ENCODE measurements around the gene MC3R. TPM values are rescaled to one million over a fixed set of nuclear protein-coding genes. Genes with fewer than 3 reads are reported as not detected.

The MC3R gene
- total and polyA plus RNA-seq, 4 donors = not detected

DNA sequence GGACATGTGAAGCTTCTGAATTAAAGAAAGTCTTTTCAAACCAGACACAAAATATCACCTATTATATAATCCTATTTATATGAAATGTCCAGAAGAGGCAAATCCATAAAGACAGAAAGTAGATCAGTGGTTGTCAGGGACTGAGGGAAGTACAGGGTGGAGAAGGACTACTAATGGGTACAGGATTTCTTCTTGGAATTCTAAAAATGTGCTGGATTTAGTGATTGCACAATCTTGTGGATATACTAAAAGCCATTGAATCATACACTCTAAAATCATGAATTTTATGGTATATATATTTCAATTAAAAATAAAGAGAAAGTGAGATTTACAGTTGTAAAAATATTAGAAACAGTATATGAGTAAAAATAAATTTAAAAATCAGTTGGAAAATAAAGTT lies 18.7 kb upstream of the MC3R start:
- Histone ChIP-seq H3K36me3 (ENCODE audit: control insufficient read depth in 4 of 4, insufficient read depth in 3 of 4, low read depth in 1 of 4, low read length in 3 of 4) (no peaks in the 10 kb centered on the region), H3K27me3 (ENCODE audit: control insufficient read depth in 4 of 4, insufficient read depth in 4 of 4, low read length in 3 of 4) (peaks cover 0 to 6% (median 1%) of the 10 kb centered on the region in 4 donors), H3K9ac (ENCODE audit: low read depth in 1 of 2, low read length in 2 of 2) (no peak overlapping the region), H3K4me1 (ENCODE audit: control insufficient read depth in 4 of 4, insufficient read depth in 4 of 4, low read length in 3 of 4) (no peaks in the 10 kb centered on the region), H3K4me3 (ENCODE audit: low read depth in 1 of 3, low read length in 3 of 3) (no peak overlapping the region), H3K27ac (ENCODE audit: low read depth in 1 of 2, low read length in 2 of 2) (no peak overlapping the region), H3K9me3 (ENCODE audit: control insufficient read depth in 4 of 4, low read length in 3 of 4) (peaks cover 0 to 13% (median 5%) of the 10 kb centered on the region in 4 donors)
- DNase-seq (ENCODE audit: low spot score) = no peak
- TF ChIP-seq, protein P1, sequence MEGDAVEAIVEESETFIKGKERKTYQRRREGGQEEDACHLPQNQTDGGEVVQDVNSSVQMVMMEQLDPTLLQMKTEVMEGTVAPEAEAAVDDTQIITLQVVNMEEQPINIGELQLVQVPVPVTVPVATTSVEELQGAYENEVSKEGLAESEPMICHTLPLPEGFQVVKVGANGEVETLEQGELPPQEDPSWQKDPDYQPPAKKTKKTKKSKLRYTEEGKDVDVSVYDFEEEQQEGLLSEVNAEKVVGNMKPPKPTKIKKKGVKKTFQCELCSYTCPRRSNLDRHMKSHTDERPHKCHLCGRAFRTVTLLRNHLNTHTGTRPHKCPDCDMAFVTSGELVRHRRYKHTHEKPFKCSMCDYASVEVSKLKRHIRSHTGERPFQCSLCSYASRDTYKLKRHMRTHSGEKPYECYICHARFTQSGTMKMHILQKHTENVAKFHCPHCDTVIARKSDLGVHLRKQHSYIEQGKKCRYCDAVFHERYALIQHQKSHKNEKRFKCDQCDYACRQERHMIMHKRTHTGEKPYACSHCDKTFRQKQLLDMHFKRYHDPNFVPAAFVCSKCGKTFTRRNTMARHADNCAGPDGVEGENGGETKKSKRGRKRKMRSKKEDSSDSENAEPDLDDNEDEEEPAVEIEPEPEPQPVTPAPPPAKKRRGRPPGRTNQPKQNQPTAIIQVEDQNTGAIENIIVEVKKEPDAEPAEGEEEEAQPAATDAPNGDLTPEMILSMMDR (IDR thresholded peaks at IDR 0.05; ENCODE audit: low read depth, low read length, missing input control) = no peak
- TF ChIP-seq, protein P2, sequence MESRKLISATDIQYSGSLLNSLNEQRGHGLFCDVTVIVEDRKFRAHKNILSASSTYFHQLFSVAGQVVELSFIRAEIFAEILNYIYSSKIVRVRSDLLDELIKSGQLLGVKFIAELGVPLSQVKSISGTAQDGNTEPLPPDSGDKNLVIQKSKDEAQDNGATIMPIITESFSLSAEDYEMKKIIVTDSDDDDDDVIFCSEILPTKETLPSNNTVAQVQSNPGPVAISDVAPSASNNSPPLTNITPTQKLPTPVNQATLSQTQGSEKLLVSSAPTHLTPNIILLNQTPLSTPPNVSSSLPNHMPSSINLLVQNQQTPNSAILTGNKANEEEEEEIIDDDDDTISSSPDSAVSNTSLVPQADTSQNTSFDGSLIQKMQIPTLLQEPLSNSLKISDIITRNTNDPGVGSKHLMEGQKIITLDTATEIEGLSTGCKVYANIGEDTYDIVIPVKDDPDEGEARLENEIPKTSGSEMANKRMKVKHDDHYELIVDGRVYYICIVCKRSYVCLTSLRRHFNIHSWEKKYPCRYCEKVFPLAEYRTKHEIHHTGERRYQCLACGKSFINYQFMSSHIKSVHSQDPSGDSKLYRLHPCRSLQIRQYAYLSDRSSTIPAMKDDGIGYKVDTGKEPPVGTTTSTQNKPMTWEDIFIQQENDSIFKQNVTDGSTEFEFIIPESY (IDR thresholded peaks at IDR 0.05) = no peak
- TF ChIP-seq GABPA (IDR thresholded peaks at IDR 0.05 in 1 of 2, conservative IDR thresholded peaks at IDR 0.05 in 1 of 2) (no peak), RXRA (IDR thresholded peaks at IDR 0.05) (no peak), SP1 (IDR thresholded peaks at IDR 0.05) (no peak), FOXA2 (IDR thresholded peaks at IDR 0.05) (no peak), TAF1 (conservative IDR thresholded peaks at IDR 0.05) (no peak), YY1 (IDR thresholded peaks at IDR 0.05) (no peak), HNF4G (IDR thresholded peaks at IDR 0.05) (no peak), EGR1 (IDR thresholded peaks at IDR 0.05; ENCODE audit: low read depth in 2 of 2) (no peak), NR2F2 (IDR thresholded peaks at IDR 0.05) (no peak), JUND (IDR thresholded peaks at IDR 0.05) (no peak), FOXA1 (IDR thresholded peaks at IDR 0.05) (no peak), HNF4A (conservative IDR thresholded peaks at IDR 0.05) (no peak)
- TF ChIP-seq, protein P3, sequence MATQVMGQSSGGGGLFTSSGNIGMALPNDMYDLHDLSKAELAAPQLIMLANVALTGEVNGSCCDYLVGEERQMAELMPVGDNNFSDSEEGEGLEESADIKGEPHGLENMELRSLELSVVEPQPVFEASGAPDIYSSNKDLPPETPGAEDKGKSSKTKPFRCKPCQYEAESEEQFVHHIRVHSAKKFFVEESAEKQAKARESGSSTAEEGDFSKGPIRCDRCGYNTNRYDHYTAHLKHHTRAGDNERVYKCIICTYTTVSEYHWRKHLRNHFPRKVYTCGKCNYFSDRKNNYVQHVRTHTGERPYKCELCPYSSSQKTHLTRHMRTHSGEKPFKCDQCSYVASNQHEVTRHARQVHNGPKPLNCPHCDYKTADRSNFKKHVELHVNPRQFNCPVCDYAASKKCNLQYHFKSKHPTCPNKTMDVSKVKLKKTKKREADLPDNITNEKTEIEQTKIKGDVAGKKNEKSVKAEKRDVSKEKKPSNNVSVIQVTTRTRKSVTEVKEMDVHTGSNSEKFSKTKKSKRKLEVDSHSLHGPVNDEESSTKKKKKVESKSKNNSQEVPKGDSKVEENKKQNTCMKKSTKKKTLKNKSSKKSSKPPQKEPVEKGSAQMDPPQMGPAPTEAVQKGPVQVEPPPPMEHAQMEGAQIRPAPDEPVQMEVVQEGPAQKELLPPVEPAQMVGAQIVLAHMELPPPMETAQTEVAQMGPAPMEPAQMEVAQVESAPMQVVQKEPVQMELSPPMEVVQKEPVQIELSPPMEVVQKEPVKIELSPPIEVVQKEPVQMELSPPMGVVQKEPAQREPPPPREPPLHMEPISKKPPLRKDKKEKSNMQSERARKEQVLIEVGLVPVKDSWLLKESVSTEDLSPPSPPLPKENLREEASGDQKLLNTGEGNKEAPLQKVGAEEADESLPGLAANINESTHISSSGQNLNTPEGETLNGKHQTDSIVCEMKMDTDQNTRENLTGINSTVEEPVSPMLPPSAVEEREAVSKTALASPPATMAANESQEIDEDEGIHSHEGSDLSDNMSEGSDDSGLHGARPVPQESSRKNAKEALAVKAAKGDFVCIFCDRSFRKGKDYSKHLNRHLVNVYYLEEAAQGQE (IDR thresholded peaks at IDR 0.05) = no peak
- TF ChIP-seq, protein P4, sequence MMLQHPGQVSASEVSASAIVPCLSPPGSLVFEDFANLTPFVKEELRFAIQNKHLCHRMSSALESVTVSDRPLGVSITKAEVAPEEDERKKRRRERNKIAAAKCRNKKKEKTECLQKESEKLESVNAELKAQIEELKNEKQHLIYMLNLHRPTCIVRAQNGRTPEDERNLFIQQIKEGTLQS (IDR thresholded peaks at IDR 0.05) = no peak
- TF ChIP-seq, protein P5, sequence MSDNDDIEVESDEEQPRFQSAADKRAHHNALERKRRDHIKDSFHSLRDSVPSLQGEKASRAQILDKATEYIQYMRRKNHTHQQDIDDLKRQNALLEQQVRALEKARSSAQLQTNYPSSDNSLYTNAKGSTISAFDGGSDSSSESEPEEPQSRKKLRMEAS (IDR thresholded peaks at IDR 0.05) = no peak

DNA sequence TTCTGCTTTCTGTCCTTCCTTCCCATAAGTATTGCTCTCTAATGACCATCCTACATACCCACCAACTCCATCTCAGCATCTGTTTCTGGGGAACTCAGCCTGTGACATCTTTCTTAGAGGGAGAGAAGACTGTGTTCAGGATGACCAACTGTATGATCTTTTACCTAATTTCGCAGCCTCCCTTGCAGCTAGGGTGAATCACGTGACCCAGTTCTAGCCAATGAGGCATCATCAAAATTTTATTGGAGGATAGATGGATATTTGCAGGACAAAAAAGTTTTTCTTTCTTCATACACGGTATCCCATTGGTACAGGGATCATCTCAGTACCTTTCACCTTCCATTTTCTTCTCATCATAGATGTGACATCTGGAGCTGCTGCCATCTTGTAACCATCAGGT lies 14.4 kb upstream of the MC3R start:
- no peak for DNase-seq (ENCODE audit: low spot score)
- H3K4me3 ChIP-seq (ENCODE audit: low read depth in 1 of 3, low read length in 3 of 3) = no peak overlapping the region
- no peaks in the 10 kb centered on the region for H3K36me3 ChIP-seq (ENCODE audit: control insufficient read depth in 4 of 4, insufficient read depth in 3 of 4, low read depth in 1 of 4, low read length in 3 of 4)
- H3K27me3 ChIP-seq (ENCODE audit: control insufficient read depth in 4 of 4, insufficient read depth in 4 of 4, low read length in 3 of 4) = peaks cover 0 to 4% (median 1%) of the 10 kb centered on the region in 4 donors
- WGBS = 75% methylated on average over 3 of the region's 3 CpGs
- H3K9ac ChIP-seq (ENCODE audit: low read depth in 1 of 2, low read length in 2 of 2) = no peak overlapping the region
- H3K9me3 ChIP-seq (ENCODE audit: control insufficient read depth in 4 of 4, low read length in 3 of 4) = peaks cover 4 to 18% (median 7%) of the 10 kb centered on the region in 4 donors
- H3K4me1 ChIP-seq (ENCODE audit: control insufficient read depth in 4 of 4, insufficient read depth in 4 of 4, low read length in 3 of 4) = no peaks in the 10 kb centered on the region
- TF ChIP-seq JUND (IDR thresholded peaks at IDR 0.05) = no peak
- TF ChIP-seq, protein P5 (IDR thresholded peaks at IDR 0.05) = no peak
- H3K27ac ChIP-seq (ENCODE audit: low read depth in 1 of 2, low read length in 2 of 2) = no peak overlapping the region
